HG02981 (cell line): ENCODE measurements around the gene WDR18.

Source experiments
- ATAC-seq: cut with Tn5 transposase; IDR thresholded peaks from one replicate; pipeline ENCODE4 v1.9.1; 2021; ENCODE audit warnings: mild to moderate bottlenecking, moderate library complexity; ENCODE audit not compliant: unreplicated experiment

The WDR18 gene, protein sequence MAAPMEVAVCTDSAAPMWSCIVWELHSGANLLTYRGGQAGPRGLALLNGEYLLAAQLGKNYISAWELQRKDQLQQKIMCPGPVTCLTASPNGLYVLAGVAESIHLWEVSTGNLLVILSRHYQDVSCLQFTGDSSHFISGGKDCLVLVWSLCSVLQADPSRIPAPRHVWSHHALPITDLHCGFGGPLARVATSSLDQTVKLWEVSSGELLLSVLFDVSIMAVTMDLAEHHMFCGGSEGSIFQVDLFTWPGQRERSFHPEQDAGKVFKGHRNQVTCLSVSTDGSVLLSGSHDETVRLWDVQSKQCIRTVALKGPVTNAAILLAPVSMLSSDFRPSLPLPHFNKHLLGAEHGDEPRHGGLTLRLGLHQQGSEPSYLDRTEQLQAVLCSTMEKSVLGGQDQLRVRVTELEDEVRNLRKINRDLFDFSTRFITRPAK

DNA sequence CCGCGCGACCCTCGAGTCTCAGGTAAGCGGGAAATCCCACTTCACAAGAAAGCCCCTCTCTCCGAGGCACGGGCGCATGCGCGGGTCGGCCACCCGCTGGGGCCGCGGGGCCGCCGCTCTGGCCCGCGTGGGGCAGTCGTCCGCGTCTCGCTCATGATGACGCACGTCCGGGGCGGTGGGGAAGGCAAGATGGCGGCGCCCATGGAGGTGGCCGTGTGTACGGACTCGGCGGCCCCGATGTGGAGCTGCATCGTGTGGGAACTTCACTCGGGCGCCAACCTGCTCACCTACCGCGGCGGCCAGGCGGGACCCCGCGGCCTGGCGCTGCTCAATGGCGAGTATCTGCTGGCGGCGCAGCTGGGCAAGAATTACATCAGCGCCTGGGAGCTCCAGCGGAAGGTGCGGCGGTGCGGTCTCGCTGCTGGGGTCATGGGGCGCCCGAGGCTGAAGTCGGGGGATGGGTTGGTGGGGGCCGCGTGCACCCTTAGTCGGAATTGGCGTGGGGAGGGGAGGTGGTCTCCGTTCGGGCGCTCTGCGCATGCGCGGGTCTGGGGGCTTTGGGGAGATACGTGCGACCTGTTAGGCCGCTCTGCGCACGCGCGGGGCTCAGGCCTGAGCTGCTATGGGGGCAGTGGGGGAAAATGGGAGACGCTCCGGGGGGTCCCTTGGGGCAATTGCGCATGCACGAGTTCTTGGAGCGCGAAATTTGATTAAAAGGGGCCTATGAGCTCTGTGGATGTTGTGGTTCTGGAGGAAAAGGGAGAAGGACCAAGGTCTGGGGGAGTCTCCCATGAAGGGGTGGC is at the start of gene WDR18:
TSS of gene WDR18 (plus strand) at position 181 of the 803 bp plus-strand sequence. CDS start at position 190, 9 bp downstream.
- peak; percentile 75 for ATAC-seq

DNA sequence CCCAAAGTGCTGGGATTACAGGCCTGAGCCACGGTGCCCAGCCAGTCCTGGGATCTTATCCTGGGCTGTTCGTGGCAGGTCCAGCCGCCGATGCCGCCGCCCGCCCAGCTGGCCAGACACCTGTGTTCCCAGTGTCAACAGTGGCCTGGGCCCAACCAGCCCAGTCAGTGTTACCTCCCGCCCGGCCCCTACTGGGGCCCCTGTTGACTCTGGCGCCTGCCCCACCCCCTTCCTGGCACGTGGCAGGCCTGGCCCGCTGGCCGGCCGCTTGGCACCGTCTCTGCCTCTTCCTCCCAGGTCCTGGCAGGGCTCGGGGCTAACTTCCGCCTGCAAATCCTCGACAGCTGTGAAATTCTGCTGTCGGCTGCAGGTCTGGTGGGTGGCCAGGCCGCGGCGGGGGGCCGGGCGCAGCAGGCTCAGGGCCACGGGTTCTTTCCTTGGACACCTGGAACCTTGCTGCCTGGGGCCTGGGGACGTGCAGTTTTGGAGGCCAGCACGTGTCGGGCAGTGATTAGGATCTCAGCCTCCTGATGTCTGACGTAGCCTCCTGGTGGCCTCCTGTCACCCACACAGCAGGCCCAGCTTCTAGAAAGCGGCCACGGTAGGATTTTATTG is 49.2 kb upstream of the WDR18 start:
- no peak for ATAC-seq

DNA sequence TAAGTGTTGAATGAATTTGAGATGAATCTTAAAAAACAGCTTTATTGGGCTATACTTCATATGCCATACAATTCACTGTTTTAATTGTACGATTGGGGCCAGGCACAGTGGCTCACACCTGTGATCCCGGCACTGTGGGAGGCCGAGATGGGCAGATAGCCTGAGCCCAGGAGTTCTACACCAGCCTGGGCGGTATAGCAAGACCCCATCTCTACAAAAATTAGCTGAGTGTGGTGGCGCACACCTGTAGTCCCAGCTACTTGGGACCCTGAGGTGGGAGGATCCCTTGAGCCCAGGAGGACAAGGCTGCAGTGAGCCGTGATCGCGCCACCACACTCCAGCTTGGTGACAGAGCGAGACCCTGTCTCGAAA is 48.0 kb upstream of the WDR18 start:
- ATAC-seq, result no peak

DNA sequence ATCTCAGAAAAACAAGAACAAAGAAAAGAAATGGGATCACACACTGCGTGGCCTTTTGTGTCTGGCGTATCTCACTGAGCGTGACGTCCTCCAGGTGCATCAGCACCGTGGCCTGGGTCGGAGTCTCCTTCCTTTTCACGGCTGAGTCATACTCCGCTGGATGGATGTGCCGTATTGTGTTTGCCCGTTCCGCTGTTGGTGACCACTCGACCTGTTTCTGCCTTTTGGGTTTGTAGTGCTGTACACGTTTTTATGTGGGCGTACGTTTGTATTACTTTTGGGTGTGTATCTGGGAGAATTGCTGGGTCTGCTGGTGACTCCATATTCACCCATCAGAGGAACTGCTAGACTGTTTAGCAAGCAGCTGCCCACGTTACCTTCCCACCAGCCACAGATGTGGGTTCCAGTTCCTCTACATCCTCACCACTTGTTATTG is 46.9 kb upstream of the WDR18 start:
- no peak for ATAC-seq

DNA sequence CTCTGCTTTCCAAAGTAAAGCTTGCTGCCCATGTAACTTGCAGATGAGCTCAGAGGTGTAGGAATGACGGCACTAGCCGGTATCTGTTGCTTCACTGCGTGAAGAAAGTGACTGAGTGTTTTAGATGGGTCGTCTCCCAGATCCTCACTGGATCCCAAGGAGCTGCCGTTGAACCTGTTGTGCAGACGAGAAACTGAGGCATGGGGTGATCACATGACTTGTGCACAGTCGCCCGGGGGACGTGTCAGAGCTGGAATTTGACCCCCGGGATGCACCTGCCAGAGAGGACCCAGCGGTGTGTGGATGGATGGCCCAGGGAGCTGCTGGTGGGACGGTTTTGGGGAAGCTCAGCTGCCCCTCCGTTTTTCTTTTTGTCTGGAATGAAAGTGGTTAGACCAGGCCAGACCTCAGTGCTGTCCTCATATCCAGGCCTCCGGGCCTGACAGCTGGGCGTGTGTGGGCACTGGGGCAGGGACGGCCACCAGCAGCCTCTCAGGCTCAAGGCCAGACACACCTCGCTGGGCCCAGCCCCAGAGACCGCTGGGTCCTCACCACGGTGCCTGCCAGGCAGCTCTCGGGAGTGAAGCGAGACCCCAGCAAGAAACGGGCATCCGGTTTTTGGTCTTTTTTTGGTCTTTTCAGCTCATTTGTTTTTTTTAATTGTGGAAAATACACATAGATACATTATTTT is 45.8 kb upstream of the WDR18 start:
- no peak for ATAC-seq

DNA sequence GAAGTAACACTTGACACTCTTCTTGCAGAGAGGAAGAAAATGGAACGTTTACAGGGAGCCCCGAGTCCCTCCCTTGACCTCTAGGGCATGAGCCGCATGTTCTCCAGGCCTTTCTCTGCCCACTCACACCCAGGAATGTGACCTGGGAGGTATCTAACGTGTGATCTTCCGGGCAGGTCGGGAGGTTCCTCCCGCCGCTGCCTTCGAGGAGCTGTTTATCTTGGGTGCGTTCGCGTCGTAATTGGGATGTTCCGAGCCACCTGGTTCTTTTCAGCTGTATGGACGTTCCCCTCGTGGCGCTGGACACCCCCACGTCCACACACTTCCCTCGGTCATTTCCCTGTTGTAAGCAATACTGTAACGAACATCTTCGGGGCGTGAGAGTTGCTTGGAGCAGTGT is 44.7 kb upstream of the WDR18 start:
- ATAC-seq, result no peak

DNA sequence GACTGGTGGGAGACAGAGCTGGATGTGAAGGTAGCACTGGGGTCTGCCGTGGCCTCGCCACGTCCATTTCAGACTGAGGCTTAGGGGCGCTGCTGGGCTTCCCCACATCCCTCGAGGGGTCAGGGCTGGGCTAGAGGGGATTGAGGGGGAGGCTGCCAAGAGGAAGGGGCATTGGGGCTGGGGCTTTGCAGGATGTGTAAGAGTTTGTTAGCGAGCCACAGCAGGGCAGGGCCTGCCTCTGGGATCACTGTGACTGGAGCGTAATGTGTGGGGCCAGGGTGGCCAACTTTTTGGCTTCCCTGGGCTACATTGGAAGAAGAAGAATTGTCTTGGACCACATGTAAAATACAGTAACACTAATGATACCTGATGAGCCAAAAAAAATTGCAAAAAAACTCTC is 44.2 kb upstream of the WDR18 start:
- ATAC-seq, result no peak

DNA sequence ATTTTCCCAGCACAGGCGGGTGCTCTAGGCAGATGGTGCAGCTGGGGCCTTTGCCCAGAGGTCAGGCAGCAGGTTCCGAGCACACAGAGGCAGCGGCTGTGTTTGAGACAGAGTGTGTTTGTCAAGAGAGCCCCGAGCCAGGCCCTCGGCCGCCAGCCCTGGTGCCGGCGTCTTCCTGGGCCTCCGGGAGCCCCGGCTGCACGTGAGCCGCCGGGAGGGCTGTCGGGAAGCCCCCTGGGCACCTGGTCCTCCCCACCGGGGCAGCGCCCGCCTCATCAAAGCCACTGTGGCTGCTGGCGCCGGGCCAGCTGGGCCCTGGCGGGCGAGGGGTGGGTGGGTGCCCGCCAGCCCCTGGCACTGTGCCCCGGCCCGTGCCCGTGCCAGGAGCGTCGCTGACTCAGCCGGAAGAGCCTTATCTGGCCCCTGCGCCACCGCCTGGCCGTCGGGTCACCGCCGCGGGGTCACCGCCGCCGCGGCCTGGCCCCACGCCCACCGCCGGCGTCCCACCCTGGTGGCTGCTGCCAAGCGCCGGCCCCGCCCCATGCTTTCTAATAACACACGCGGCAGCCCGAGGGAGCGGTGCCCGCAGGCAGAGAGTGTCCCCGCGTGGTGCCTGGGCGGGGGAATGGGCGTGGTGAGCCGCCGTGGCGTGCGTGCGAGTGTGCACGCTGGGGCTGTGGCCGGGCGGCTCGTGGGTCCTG is 43.4 kb upstream of the WDR18 start:
- ATAC-seq, result peak; percentile 55

DNA sequence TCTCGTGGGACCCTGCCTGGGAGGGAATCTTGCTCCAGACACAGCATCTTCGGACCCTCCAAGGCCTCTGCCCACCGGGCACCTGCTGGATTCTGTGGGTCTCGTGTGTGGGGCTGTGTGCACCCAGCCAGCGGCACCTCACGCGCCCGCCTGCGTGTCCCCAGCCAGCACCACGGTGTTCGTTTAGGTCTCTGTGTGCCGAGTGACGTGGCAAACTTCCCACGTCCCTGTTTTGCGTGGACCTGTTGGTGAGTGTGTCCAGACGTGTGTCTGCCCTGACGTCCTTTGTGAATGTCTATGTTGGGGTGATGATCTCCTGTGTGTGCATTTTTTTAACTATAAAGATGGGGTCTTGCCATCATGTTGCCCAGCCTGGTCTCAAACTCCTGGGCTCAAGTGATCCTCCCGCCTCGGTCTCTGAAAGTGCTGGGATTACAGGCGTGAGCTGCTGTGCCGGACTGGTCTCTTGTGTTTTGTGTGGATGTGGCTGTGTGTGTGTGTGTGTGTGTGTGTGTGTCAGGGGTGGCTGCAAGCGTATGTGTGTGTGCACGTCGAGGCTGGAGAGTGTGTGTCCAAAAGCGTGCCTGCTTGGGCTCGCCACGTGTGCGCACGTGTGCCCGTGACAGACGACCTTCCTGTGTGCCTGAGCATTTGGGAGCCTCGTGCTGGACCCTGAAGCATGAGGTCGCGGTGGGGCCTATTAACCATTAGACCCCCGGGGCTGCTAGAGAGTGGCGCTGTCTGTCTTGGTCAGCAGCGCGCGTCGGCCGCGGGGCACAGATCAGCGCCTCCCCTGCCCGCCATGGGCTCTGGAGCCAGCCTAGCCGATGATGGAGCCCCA is 42.6 kb upstream of the WDR18 start:
- ATAC-seq, result no peak

DNA sequence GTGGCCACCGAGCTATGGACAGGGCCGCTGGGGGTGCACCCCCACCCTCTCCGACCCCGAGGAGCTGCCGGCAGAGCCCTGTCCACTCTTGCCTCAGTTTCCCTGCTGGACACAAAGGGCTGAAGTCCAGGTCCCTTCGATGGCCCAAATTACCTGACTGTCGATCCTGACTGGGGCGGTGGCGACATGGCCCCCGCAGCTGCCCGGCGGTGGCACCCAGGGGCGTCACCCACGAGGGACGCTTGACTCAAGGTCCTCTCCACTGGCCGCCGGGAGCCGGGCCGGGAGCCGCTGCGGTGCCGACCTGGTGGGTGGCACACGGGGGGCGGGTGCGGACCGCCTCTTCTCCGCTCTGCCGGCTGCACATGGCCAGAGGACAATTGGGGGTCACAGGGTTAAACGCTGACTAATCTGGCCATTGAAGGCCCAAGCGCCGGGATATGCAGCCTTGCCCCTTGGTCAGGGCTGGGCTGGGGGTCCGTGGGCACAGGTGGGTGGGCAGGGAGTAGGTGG is 42.0 kb upstream of the WDR18 start:
- no peak for ATAC-seq

DNA sequence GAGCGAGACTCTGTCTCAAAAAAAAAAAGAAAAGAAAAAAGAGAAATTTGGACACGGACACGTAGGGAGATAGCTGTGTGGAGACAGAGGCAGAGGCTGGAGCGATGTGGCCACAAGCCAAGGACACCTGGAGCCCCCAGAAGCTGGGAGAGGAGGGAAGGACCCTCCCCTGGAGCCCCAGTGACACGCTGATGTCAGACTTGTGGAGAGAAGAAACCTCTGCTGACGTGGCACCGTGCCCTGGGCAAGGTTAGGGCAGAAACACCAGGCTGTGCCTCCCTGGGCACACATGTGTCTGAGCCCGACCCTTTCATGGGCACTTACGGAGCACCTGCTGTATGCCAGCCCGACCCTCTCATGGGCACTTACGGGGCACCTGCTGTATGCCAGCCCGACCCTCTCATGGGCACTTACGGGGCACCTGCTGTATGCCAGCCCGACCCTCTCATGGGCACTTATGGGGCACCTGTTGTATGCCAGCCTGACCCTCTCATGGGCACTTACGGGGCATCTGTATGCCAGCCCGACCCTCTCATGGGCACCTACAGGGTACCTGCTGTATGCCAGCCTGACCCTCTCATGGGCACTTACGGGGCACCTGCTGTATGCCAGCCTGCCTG is 40.5 kb upstream of the WDR18 start:
- no peak for ATAC-seq

DNA sequence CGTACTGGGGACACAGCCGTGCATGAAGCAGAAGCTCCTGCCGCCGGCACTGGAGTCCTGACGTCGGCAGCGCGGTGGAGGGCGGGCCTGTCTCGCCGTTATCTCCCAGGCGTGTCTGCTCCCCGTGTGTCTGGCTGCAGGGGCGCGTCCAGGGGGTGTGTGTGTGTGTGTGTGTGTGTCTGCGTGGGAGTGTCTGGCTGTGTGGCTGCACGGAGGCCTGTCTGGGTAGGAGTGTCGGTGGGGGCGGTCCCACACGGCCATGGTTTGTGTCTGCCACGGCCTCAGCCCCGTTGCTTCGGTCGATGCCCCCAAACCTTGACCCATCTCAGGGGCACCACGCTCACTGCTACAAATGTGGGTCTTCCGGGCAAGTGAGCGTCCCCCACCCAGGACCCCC is 40.0 kb upstream of the WDR18 start:
- ATAC-seq, result no peak

DNA sequence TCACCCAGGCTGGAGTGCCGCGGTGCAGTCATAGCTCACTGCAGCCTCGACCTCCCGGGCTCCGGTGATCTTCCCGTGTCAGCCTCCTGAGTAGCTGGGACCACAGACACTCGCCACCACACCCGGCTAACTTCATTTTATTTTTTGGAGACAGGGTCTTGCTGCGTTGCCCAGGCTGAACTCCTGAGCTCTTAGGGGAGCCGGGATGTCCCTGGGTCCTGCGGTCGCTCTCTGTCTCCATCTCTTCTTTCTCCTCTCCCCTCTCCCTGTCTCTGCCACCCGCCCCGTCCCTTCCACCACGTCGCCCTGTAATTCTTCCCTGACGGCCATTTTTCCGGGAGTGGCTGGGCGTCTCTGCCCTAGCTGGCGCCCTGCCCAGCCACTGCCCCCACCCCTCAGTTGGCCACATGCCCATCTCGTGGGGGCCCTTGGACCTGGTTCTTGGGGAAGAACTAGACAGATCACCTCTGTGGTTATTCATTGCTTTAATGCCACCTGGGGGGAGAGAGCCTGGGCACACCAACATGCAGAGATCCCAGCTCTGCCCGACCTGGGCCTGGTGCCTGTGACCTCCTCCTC is 39.4 kb upstream of the WDR18 start:
- ATAC-seq, result no peak

DNA sequence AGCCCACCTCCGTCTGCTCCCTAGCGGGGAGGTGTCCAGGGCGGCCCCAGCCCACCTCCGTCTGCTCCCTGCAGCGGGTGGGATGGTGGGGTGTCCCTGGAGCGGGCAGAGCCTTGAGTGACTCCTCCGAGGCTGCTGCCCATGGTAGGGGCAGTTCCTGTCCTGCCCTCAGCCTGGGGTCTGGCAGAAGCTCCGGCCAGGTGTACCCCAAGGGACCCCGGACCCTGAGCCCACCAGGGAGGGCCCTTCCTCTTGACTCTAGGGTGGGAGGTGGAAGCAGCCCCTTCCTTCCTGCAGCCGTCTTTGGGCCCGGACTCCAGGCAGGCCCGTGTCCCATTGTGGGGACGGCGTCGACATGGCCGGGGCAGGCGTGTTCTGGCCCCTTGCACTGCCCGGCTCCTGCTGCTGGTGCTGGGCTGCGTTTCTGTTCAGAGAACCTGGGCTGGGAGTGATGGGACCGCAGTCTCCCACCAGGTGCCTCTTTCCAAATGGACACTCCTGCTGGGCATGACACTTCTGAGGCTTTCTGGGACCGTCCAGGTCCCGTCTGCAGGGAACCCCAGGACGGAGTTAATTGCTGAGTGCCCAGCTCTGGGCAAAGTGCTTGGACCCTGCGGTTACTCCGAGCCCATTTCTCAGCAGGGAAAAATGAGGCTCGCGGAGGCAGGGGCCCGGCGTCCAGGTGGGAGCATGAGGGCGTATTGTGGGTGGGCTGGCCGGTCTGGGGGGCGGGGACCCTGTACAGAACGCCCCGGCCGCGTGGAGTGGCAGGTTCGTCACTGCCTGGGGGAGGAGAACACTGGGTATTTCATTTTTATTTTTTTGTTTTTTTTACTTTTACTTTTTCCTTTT is 38.5 kb upstream of the WDR18 start:
- no peak for ATAC-seq

DNA sequence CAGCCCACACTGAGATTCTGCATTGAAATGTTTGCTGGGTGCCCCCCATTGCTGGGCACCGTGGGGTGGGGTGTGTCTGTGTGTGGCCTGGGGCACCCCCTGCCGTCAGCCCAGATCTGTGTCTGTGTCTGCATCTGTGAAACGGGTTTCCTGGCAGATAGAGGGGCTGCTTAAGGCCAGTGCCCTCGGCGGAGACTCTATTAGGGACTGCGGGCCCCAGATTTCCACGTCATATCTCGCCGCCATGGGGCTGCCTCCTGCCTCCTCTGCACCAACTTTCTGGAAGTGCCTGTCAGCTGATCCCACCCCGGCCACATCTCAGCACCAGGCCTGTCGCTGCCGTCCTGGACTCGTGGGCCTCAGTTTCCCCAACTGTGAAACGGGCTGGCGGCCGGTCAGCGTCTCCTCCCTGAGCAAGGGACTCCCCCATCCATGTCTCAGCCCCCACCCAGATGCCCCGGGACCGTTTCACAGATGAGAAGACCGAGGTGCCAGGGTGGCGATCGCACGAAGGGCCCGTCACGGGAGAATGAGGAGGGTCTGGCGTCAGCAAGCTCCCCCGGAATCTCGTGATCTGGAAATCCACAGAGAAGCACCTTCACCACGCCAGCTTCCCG is 36.9 kb upstream of the WDR18 start:
- no peak for ATAC-seq

DNA sequence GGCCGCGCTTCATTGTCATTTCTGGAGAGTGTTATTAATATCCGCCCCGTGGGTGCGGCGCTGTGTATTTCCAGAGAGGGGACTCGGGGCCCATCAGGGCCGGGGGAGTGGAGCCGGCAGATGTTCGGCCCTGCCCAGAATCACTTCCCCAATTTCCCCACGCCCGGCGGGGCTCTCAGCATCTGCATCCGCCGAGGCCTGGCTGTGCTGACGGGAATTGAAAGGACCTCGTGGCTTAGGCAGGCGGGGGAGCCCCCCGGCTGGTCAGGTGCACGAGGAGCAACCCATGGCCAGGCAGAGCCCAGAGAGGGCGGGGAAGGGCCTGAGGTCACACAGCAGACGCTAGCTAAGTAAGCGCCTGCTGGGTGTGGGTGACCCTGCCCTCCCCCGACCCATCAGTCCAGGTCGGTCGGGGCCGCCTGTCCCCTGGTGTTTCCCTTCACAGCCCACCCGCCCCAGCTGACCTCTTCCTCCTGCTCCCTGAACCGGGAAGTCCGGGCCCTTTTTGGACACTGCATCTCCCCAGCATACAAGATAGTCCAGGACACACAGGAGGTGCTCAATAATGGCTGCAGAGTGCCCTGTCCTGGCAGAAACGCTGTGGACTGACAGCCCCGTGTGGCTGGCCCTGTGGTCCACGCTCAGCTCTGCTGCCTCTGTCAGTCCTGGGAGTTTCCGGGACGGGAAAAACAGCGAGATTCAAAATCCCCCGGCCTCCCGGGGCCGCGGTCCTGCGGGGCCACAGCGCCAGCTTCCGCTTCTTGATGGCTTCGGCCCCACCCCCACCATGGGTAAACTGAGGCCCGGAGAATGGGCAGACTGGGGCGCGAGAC is 36.2 kb upstream of the WDR18 start:
- ATAC-seq, result peak; percentile 62
